NCI-H345 treated with DMSO at 0.1 percent for 48 hours (cell line): ENCODE results near the gene PPFIA4.
"Not testable (repeated sequence)": the region's sequence is repeated elsewhere in the genome, so short reads cannot be mapped to it uniquely, and the experiment has no call there.

ENCODE experiments used
- DNase-seq: peaks from one replicate; lab custom pipeline; 2025; ENCODE audit not compliant: unreplicated experiment; lab: John Stamatoyannopoulos, UW

The PPFIA4 gene

GRCh38 chr1:203017061-203017460, 9.2 kb upstream of the PPFIA4 start:
- no peak for DNase-seq

GRCh38 chr1:203017692-203018091, 8.6 kb upstream of the PPFIA4 start:
- no peak for DNase-seq

- not testable (repeated sequence) for DNase-seq
These were observed 3.4 kb upstream of the PPFIA4 start for GRCh38 chr1:203022855-203023254.

GRCh38 chr1:203025686-203026030, 633 bp upstream of the PPFIA4 start:
- no peak for DNase-seq

- DNase-seq: no peak
These were observed 674 bp downstream of the PPFIA4 start for GRCh38 chr1:203026666-203027663.

GRCh38 chr1:203028067-203028783, 1.9 kb downstream of the PPFIA4 start:
- DNase-seq: no peak

- no peak for DNase-seq
These were observed 2.7 kb downstream of the PPFIA4 start for GRCh38 chr1:203028784-203029553.

GRCh38 chr1:203031467-203031866, 5.2 kb downstream of the PPFIA4 start:
- no peak for DNase-seq

GRCh38 chr1:203033287-203033686, 7.0 kb downstream of the PPFIA4 start:
- no peak for DNase-seq

GRCh38 chr1:203033917-203034316, 7.6 kb downstream of the PPFIA4 start:
- no peak for DNase-seq

GRCh38 chr1:203034422-203035110, 8.3 kb downstream of the PPFIA4 start:
- no peak for DNase-seq

GRCh38 chr1:203035111-203036000, 9.1 kb downstream of the PPFIA4 start:
- no peak for DNase-seq

GRCh38 chr1:203036135-203036534, 9.8 kb downstream of the PPFIA4 start:
- no peak for DNase-seq

GRCh38 chr1:203036537-203036936, 10.2 kb downstream of the PPFIA4 start:
- no peak for DNase-seq

- no peak for DNase-seq
These were observed 11.4 kb downstream of the PPFIA4 start for GRCh38 chr1:203037509-203038190.

- no peak for DNase-seq
These were observed 12.0 kb downstream of the PPFIA4 start for GRCh38 chr1:203038217-203038741.

- peak; percentile 56 for DNase-seq
These were observed 12.8 kb downstream of the PPFIA4 start for GRCh38 chr1:203038891-203039608.
